A549 (cell line): ENCODE results near the gene SPSB2.

Experiments
- JUNB ChIP-seq: fragments of >200 bp; sonication (Bioruptor Twin); formaldehyde crosslinking; IDR thresholded peaks from 2 replicates; pipeline ENCODE4 v1.6.1; 2016
- MYC ChIP-seq: IDR thresholded peaks from 2 replicates; pipeline ENCODE4 v1.6.1; 2012; ENCODE audit warnings: mild to moderate bottlenecking, inconsistent platforms, low read length, improper control_type of control experiment, borderline replicate concordance
- POLR2A ChIP-seq: IDR thresholded peaks from 2 replicates; pipeline ENCODE4 v1.6.1; 2012; ENCODE audit warnings: mild to moderate bottlenecking, low read length
- RFX5 ChIP-seq: fragments of 450-650 bp; IDR thresholded peaks from 2 replicates; pipeline ENCODE4 v1.7.1; 2014; ENCODE audit warnings: antibody characterized with exemption, mild to moderate bottlenecking, moderate library complexity
- RNF2 ChIP-seq: fragments of 200-600 bp; sonication (generic); IDR thresholded peaks from 2 replicates; pipeline ENCODE4 v1.6.1; 2016; ENCODE audit warnings: low read depth, mild to moderate bottlenecking, antibody characterized with exemption, moderate library complexity, borderline replicate concordance
- TF ChIP-seq, protein P1 (sequence below): IDR thresholded peaks from 2 replicates; pipeline ENCODE4 v1.6.1; 2012; ENCODE audit warnings: low read depth, borderline replicate concordance
- TF ChIP-seq, protein P2 (sequence below): fragments of >200 bp; sonication (Bioruptor Twin); formaldehyde crosslinking; IDR thresholded peaks from 3 replicates; pipeline ENCODE4 v1.5.1; 2016
- TF ChIP-seq, protein P3 (sequence below): IDR thresholded peaks from 2 replicates; pipeline ENCODE4 v1.6.1; 2012

DNA sequence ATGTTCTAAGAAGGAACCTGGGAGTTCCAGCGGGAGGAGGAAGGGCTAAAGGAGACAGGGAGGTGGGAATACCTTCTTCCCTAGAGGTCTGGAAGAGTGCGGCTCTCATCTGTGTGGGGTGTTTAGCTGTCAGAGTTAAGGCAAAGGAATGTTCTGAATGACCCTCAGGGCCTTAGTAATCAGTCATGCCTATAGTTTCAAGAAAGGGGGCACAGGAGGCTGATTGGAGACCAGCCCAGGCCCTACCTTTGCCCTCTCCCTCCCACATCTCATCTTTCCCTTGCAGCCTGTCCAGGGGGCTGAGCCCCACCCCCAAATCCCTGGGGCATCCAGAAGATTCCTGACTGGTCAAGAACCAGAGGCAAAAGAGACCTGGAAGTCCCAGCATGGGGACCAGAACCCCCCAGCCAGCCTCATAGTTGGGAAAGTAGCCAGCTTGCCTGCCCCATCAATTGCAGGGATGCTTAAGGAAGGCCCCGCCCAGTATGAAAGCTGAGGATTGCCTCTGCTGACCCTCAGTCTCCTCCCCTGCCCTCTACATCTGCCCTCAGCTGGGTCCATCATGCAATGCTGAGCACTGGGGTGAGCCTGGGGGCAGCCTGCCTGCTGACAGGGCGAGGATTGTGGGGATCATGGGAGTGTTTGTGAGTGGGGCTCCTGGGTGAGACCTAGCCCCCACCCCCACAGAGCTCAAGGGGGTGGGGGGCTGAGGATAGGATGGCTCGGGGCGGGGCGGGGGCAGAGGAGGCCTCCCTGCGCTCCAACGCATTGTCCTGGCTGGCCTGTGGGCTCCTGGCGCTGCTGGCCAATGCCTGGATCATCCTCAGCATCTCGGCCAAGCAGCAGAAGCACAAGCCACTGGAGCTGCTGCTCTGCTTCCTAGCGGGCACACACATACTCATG is 49.7 kb downstream of the SPSB2 start:
- TF ChIP-seq, protein P1, sequence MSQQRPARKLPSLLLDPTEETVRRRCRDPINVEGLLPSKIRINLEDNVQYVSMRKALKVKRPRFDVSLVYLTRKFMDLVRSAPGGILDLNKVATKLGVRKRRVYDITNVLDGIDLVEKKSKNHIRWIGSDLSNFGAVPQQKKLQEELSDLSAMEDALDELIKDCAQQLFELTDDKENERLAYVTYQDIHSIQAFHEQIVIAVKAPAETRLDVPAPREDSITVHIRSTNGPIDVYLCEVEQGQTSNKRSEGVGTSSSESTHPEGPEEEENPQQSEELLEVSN: no peak
- TF ChIP-seq, protein P2, sequence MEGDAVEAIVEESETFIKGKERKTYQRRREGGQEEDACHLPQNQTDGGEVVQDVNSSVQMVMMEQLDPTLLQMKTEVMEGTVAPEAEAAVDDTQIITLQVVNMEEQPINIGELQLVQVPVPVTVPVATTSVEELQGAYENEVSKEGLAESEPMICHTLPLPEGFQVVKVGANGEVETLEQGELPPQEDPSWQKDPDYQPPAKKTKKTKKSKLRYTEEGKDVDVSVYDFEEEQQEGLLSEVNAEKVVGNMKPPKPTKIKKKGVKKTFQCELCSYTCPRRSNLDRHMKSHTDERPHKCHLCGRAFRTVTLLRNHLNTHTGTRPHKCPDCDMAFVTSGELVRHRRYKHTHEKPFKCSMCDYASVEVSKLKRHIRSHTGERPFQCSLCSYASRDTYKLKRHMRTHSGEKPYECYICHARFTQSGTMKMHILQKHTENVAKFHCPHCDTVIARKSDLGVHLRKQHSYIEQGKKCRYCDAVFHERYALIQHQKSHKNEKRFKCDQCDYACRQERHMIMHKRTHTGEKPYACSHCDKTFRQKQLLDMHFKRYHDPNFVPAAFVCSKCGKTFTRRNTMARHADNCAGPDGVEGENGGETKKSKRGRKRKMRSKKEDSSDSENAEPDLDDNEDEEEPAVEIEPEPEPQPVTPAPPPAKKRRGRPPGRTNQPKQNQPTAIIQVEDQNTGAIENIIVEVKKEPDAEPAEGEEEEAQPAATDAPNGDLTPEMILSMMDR: no peak
- TF ChIP-seq MYC: no peak
- no peak for TF ChIP-seq RNF2
- no peak for TF ChIP-seq JUNB
- TF ChIP-seq RFX5: no peak
- no peak for TF ChIP-seq POLR2A
- TF ChIP-seq, protein P3, sequence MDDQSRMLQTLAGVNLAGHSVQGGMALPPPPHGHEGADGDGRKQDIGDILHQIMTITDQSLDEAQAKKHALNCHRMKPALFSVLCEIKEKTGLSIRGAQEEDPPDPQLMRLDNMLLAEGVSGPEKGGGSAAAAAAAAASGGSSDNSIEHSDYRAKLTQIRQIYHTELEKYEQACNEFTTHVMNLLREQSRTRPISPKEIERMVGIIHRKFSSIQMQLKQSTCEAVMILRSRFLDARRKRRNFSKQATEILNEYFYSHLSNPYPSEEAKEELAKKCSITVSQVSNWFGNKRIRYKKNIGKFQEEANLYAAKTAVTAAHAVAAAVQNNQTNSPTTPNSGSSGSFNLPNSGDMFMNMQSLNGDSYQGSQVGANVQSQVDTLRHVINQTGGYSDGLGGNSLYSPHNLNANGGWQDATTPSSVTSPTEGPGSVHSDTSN: no peak
